ENCODE results near the gene VSIG10L.

VSIG10L gene

GRCh38 chr19:51311351-51312257 lies 30.3 kb downstream of the VSIG10L start, which contains the start of gene IGLON5:
Gene IGLON5, plus strand, starts transcription at chr19:51311644. Its CDS starts 204 bp downstream, at chr19:51311848.
- no peak for DNase-seq

GRCh38 chr19:51305479-51305878 lies 36.5 kb downstream of the VSIG10L start:
- DNase-seq: no peak

GRCh38 chr19:51301266-51301665 lies 40.7 kb downstream of the VSIG10L start:
- DNase-seq: no peak

- no peak for DNase-seq
Observed at GRCh38 chr19:51297406-51297805, 44.5 kb downstream of the VSIG10L start.

GRCh38 chr19:51296336-51297093 lies 45.4 kb downstream of the VSIG10L start:
- DNase-seq: no peak

- no peak for DNase-seq
Observed at GRCh38 chr19:51295382-51296126, 46.4 kb downstream of the VSIG10L start.

GRCh38 chr19:51294977-51295375 lies 47.0 kb downstream of the VSIG10L start:
- no peak for DNase-seq

- DNase-seq: no peak
Observed at GRCh38 chr19:51294211-51294976, 47.5 kb downstream of the VSIG10L start.

GRCh38 chr19:51293571-51294210 lies 48.2 kb downstream of the VSIG10L start:
- no peak for DNase-seq

GRCh38 chr19:51292971-51293370 lies 49.0 kb downstream of the VSIG10L start:
- no peak for DNase-seq

GRCh38 chr19:51289635-51290034 lies 52.3 kb downstream of the VSIG10L start:
- no peak for DNase-seq

GRCh38 chr19:51285682-51286081 lies 56.3 kb downstream of the VSIG10L start:
- no peak for DNase-seq

- no peak for DNase-seq
Observed at GRCh38 chr19:51282335-51282734, 59.6 kb downstream of the VSIG10L start.
